ENCODE measurements around the gene PCBP3. TPM values are rescaled to one million over a fixed set of nuclear protein-coding genes. Genes with fewer than 3 reads are reported as not detected.

The PCBP3 gene
- total RNA-seq, 1 experiment from 2014 or later = 1.4 TPM

GRCh38 chr21:45827302-45827692 is 183.8 kb downstream of the PCBP3 start:
- Mint-ChIP-seq H3K27ac (ENCODE audit: unreplicated experiment) (no peak overlapping the region), H3K4me1 (ENCODE audit: low read depth, unreplicated experiment) (no peaks in the 10 kb centered on the region), H3K27me3 (ENCODE audit: unreplicated experiment) (peaks cover 35% of the 10 kb centered on the region), H3K4me3 (ENCODE audit: low read depth, unreplicated experiment) (no peak overlapping the region), H3K9me3 (ENCODE audit: low read depth, unreplicated experiment) (no peaks in the 10 kb centered on the region), H3K36me3 (ENCODE audit: insufficient read depth, unreplicated experiment) (no peaks in the 10 kb centered on the region)
- no TSS peak for BruUV-seq (replicated peaks)
- intact Hi-C loops (cut with micrococcal nuclease; ENCODE audit: unreplicated experiment) = no loop called here
- CTCF ChIA-PET = interaction anchor here (0.6 kb wide), 1 partner anchor 603 kb away, joined by 4 read pairs; no protein-coding TSS in a partner anchor
- no peak for TF ChIP-seq CTCF (IDR thresholded peaks at IDR 0.05; ENCODE audit: unreplicated experiment)
- DNase-seq = no peak

DNA sequence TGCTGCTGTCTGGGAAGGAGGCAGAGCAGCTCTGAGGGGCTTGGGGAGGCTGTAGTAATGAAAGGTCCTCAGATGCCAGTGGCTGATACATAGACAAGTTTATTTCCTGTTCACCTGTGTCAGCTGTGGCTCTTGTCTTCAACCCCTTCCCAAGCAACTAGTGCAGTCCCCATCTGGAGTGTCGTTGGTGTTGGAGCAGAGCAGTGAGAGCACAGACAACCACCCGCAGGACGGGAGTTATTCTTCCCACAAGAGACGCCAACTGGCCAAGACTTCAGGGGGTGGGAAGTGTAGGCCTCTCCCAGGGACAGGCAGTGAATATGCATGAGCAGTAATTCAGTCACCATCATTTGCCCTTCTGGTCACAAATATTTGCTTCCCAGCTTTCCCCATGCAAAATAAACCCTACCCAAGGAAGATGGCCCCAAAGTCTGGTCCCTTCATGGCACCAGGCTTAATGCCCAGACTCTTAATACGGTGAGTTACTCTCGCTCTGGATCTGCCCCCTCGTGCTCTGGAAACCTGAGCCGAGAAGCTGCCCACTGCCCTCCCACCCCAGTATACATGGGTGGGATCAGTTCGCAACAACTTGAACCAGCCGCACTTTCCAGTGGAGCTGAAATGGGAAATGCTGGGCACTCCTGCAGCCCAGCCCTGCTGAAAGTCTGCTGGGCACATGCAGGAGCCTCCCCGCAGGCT is 184.5 kb downstream of the PCBP3 start:
- CTCF ChIA-PET = no interaction called here
- Mint-ChIP-seq H3K4me3 (ENCODE audit: low read depth, unreplicated experiment) (no peak overlapping the region), H3K27ac (ENCODE audit: unreplicated experiment) (no peak overlapping the region), H3K27me3 (ENCODE audit: unreplicated experiment) (peaks cover 28% of the 10 kb centered on the region), H3K4me1 (ENCODE audit: low read depth, unreplicated experiment) (no peaks in the 10 kb centered on the region), H3K36me3 (ENCODE audit: insufficient read depth, unreplicated experiment) (no peaks in the 10 kb centered on the region), H3K9me3 (ENCODE audit: low read depth, unreplicated experiment) (no peaks in the 10 kb centered on the region)
- no peak for TF ChIP-seq CTCF (IDR thresholded peaks at IDR 0.05; ENCODE audit: unreplicated experiment)
- DNase-seq = no peak
- intact Hi-C loops (cut with micrococcal nuclease; ENCODE audit: unreplicated experiment) = no loop called here
- no TSS peak for BruUV-seq (replicated peaks)

DNA sequence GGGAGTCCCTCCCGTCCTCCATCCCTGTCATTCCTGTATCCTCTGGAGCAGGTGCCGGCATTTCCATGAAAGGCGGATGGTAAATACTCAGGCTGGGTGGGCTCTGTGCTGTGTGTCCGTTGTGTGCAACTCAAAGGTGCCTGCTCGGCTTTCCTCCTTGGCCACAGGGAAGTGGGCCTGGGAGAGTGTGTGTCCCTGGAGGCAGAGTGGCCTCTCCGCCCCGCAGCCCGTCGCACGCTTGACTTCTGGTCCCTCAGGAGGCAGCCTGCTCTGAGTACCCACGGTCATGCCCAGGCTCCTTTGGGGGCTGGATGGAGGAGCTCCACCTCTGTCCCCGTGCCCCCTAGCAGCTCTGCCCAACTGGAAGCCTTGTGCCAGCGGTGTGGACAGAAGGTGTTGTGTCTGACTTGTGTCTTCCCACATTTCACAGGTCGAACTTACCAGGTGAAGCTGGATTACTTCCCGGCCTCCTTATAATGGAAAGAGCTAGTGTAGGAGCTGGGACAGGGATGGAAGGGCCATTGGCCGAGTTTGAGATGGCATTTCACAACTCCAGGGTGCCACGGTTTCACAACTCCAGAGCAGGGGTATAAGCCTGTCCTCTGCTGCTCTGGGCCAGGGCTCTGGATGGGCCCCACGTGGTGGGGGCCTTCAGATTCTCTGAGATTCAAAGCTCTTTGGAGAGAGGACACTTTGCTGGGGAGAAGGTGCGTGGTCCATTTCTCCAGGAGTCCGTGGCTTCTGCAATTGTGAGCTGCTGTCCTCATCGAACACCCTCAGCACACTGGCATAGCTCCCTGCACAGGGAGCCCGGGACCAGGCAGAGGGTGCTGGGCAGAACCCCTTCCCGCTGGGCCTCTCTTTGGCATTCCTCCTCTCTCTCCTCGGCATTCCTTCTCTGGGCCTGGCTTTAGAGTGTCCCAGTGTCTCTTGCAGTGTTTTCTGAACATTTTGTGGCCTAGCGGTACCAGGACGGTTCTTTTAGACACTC is 185.3 kb downstream of the PCBP3 start:
- TF ChIP-seq CTCF (IDR thresholded peaks at IDR 0.05; ENCODE audit: unreplicated experiment) = no peak
- Mint-ChIP-seq H3K9me3 (ENCODE audit: low read depth, unreplicated experiment) (no peaks in the 10 kb centered on the region), H3K36me3 (ENCODE audit: insufficient read depth, unreplicated experiment) (no peaks in the 10 kb centered on the region), H3K4me1 (ENCODE audit: low read depth, unreplicated experiment) (no peaks in the 10 kb centered on the region), H3K27me3 (ENCODE audit: unreplicated experiment) (peaks cover 22% of the 10 kb centered on the region), H3K27ac (ENCODE audit: unreplicated experiment) (no peak overlapping the region), H3K4me3 (ENCODE audit: low read depth, unreplicated experiment) (no peak overlapping the region)
- DNase-seq = no peak
- no TSS peak for BruUV-seq (replicated peaks)
- intact Hi-C loops (cut with micrococcal nuclease; ENCODE audit: unreplicated experiment) = no loop called here
- CTCF ChIA-PET = no interaction called here

GRCh38 chr21:45829668-45830067 is 186.1 kb downstream of the PCBP3 start:
- Mint-ChIP-seq H3K27me3 (ENCODE audit: unreplicated experiment) (peaks cover 14% of the 10 kb centered on the region), H3K9me3 (ENCODE audit: low read depth, unreplicated experiment) (no peaks in the 10 kb centered on the region), H3K27ac (ENCODE audit: unreplicated experiment) (no peak overlapping the region), H3K36me3 (ENCODE audit: insufficient read depth, unreplicated experiment) (no peaks in the 10 kb centered on the region), H3K4me1 (ENCODE audit: low read depth, unreplicated experiment) (no peaks in the 10 kb centered on the region), H3K4me3 (ENCODE audit: low read depth, unreplicated experiment) (no peak overlapping the region)
- BruUV-seq (replicated peaks) = no TSS peak
- intact Hi-C loops (cut with micrococcal nuclease; ENCODE audit: unreplicated experiment) = no loop called here
- CTCF ChIA-PET = no interaction called here
- TF ChIP-seq CTCF (IDR thresholded peaks at IDR 0.05; ENCODE audit: unreplicated experiment) = no peak
- no peak for DNase-seq
